Stimulated activated CD4-positive, alpha-beta T cell treated with anti-CD3 and anti-CD28 coated beads, Interleukin-4, amount 100 ng/mL, for 24 hours (primary cell): Measurements from ENCODE around the gene ADAM10.

Experiments
- DNase-seq: peaks from one replicate; pipeline ENCODE4 v3.0.0-alpha.2; 2020

Gene ADAM10

DNA sequence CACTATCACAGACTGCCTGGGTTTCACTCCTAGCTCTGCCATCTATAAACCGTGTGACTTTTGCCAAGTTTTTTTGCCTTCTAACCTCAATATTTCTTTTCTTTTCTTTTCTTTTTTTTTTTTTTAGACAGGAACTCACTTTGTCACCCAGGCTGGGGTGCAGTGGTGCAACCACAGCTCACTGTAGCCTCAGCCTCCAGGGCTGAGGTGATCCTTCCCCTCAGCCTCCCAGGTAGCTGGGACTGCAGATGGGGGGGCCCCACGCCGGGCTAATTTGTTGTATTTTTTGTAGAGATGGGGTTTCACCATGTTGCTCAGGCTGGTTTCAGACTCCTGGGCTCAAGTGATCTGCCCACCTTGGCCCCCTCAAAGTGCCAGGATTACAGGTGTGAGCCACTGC, 3.2 kb upstream of the ADAM10 start:
- DNase-seq, result no peak

DNA sequence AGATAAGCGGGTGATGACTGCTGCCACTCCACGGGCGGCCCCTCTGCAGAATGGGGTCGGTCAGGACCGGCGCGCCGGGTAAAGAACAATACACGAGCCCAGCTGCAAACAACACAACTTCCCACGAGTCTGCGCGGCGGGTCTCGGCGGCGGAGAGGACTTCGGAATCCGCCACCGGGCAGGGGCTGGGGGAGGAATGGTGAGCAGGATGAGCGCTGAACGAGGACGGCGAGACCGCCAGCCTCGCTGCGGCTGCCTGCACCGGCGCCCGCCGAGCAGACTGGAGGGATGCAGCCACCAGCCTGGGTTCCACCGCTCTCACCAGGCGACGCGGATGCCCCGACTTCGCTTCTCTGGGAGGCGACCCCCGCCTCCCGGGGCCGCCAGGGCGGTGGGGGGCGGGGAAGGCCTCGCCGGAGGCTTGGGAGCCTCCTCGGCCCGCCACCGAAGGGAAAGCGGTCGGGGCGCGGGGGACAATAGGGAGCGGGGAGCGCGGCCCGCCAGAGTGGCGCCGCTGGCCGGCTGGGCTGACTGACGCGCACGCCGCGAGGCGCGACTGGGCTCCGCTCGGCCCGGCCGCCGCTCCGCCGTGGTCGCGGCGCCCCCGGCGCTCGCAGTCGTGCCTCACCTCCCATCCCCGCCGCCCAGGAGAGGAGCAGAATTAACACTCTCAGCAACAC, 515 bp downstream of the ADAM10 start:
- DNase-seq, result peak; percentile 42

DNA sequence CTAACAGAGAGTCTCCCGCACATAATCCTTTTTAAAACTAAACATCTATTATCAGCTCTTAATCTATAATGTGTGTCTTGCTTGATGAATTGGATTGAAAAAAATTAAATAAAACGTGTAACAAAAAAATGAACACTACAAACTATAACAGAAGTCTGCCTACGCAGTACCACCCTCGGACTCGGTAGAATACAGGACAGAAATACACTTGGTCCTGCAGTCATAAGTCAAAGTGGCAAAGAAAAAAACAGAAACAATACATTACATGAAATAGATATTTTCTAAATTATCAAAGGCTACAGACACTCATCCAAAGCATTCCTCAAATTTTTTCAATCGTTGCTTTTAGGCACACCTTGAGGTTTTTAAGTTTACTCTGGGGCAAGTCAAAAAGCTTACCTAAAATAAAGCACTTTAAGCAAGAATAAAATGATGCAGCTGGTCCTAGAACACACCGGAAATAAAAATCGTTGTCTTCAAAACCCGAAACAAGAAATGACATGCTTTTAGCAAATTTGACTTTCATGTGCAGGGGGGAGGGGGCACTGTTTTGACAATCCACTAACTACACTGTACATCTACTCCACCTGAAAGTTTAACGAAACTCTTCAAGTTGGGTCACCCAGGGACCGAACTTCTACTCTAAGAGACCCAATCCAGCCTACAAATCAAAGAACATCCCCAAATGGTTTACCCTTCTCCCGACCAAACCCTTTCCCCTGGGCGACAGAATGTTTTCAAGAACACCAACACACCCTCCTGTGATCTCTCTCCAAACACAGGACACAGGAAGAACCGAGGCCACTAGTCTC, 1.3 kb downstream of the ADAM10 start:
- DNase-seq, result peak; percentile 51

DNA sequence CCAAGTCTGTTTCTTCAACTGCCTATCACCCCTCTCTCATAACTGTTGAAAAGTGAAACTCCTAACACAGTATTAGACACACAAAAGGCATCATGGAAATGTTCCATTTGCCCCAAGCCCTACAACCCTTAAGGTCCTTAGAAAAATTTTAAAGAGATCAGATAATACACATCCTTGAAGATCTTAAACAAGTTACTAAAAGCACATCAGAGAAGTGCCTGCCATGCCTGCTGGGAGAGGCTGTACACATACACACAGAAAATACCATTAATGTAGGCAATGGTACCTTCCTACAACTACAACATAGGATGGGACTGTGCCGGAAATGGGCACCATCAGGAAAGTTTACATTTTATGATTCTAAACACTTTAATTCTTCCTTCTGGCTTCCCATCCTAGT, 3.3 kb downstream of the ADAM10 start:
- DNase-seq, result no peak

DNA sequence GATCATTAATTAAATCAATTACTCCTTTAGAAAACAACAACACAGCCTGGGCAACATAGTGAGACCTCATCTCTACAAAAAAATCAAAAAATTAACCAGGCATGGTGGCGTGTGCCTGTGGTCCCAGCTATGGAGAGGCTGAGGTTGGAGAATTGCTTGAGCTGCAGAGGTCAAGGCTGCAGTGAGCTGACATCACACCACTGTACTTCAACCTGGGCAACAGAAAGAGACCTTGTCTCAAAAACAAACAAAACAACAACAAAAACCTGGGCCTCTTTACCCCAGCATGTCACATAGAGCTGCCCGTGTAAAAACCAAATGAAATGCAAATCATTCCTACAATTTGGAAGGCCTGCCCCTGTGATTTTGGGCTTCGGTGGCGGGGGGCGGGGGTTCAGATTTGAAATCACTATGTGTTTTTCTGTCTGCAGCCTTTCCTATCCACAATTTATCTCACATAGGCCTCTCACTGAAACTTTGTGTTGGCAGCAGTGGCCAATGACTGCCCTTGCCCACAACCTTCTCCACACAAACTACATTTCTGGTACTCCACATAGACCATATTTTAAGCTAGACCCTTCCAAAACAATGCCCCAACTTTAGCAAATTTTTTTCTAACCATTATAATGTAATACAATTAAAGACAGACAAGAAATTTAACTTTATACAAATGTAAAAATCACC, 6.5 kb downstream of the ADAM10 start:
- no peak for DNase-seq

DNA sequence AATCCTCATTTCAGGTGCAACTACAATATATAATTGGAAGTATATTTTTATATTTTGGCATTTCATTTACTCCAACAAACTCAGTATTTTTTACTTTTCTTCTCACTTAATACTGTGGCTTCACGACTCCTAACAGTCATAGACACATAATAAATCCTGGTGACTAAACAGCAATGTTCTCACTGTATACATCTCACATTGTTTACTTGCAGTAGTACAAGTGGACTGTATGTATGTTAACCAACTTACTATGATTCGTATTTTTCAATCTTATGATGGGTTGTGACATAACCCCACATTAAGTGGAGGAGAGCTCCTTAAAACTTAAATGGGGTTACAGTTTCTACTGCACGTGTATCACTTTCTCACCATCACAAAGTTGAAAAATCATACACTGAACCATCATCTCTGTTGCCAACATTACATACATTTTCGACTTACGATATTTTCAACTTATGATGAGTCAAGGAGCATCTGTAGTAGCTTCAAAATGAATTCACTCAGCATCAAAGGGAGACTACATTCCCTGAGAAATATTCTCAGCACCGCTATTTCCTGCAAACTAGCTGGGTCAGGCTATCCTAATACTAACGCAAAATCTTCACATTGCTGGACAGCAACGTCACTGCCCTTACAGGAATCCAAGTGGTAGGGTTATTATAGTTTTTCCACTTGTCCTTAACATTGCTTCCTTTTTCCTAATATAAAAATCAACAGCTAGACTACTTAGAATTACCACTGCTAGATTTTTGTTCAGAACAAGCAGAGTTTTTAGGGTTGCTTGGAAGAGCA, 7.3 kb downstream of the ADAM10 start:
- DNase-seq, result no peak

DNA sequence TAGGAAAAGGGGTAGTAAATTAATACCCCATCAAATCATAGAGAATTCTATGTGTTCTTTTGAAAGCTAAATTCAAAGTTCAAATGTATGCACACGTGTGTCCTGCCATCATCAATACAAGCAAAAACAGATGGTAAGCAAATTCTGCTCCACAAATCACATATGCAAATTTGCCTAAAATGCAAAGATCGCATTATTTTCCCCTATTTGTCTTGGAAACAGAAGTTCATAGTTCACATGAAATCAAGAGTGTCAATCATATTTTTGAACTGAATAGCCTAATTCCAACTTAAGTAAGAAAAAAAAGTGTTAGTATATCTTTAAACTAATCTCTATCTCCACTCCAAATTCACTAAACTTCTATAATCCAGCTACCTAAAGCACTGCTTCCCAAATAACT, 8.5 kb downstream of the ADAM10 start:
- no peak for DNase-seq

DNA sequence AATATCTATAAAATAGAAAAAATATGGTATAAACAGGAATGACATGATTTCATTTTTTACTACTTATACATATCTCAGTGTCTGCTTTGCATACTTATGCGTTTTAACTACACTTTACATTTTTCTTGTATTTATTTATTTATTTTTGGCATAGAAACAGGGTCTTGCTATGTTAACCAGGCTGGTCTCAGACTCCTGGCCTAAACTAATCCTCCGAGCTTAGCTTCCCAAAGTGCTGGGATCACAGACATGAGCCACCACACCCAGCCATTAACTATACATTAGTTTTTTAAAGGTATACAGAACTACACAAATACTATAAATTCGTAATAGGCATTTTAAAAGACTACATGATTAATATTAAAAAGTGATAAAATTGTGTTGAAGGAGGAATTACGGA, 9.1 kb downstream of the ADAM10 start:
- DNase-seq, result no peak

DNA sequence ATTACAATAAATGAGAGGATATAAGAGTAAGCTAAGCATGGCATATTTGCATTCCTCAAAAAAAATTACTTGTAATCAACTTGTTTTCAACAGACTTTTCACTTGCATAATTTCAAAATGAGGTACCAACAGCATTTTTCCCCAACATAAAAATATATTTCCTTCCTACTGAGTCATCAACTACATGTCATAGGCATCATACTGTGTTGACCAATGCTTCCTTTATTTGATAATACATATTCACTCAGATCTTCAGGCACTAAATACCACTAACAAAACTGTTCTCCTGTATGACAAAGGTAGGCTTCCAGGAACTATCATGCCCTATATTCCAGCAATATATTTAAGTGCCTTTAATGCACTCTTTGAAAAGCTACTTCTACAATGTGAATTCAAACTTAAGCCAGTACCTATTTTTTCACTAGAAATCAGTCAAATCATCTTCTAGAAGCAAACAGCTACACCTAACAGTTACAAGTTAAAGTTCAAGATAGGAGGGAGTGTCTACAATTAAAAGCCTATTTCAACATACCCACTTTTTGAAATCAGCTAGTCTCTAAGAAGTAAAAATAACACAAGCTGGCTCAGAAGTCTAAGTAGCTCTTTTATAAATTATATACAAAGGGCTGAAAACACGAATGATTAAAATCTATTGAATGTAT, 11.3 kb downstream of the ADAM10 start:
- DNase-seq, result no peak

DNA sequence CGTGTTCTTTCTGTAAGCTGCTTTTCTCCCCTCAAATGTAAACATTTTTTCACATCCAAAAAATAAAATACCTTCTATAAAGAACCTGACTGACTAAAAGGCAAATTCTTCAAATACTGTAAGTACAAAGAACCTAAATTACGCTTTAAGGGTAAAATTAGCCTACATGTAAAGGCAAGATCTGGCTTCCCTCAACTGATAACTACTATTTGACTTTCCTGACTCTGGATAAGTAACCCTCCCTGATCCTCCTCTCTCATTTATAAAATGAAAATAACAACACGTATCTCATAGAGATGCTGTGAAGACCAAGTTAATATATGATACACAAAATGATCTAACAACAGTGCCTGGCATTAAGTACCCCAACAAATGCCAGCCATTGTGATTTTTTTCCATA, 12.2 kb downstream of the ADAM10 start:
- no peak for DNase-seq

DNA sequence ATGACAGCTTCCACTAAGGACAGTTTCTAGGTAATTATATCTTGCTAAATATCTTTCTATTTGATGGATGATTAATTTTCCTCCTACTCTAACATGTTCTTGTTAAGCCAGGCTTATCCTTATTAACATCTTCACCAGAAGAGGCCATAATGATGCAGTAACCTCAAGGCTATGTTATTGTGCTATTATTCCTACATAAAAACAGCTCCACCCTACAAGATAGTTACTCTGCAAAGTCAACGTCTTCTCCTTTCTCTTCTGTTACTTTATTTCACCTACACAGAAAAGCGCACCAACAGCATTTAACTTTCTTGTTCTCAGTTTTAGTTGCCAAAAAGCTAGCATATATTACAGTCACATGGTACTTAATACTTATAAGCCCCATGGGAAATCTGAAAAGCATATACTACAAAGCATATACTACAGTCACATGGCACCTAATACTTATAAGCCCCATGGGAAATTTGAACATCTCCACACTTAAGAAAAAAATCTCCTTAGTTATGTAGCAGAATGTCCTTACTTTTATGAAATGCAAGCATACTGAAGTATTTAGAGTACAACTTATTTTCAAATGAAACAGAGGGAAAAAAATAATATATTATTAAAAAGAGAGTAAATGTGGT, 13.4 kb downstream of the ADAM10 start:
- no peak for DNase-seq

DNA sequence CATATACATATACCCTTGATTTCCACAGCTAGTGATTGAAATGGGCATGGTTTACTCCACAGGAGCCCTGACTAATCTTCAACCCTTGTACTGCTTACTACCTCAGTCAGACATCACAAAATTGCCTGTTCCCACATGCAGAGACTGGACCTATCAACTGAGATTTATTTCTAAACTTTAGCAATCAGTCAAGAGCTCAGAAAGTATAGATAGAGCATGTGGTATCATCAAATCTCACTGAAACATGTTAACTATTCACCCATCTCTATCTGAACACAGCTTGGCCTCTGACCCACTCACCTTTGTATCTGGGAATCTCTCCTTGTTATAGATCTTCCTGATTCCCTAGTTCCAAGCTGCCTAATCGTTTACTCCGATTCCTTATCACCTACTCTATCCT, 14.6 kb downstream of the ADAM10 start:
- DNase-seq, result no peak

DNA sequence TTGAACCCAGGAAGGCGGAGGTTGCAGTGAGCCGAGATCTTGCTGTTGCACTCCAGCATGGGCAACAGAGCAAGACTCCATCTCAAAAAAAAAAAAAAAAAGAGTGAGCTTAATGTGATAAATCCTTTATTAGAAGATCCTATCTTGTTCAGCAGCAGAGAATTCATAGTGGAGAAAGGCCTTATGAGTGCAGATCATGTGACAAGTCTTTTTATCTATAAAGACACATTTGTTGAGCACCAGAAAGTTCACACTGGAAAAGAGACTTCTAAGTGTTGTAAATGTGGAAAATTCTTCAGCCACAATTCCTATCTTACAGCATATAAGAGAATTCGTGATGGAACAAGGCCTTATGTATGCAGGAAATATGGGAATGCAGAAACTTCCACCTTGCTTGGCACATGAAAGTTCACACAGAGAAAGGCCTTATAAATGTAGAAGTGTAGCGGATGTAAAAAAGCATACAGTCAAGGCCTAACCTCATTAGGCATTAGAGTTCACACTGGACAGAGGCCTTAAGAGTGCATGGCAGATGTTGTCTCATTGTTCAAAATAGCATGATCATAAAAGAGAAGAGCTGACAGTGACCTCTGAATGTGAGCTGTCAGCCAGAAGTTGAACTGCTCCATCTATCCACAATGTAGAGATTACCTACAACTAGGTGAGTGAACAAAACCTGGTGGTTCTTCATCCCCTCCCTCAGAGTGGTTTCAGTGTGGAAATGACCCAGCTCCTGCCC, 16.7 kb downstream of the ADAM10 start:
- no peak for DNase-seq

DNA sequence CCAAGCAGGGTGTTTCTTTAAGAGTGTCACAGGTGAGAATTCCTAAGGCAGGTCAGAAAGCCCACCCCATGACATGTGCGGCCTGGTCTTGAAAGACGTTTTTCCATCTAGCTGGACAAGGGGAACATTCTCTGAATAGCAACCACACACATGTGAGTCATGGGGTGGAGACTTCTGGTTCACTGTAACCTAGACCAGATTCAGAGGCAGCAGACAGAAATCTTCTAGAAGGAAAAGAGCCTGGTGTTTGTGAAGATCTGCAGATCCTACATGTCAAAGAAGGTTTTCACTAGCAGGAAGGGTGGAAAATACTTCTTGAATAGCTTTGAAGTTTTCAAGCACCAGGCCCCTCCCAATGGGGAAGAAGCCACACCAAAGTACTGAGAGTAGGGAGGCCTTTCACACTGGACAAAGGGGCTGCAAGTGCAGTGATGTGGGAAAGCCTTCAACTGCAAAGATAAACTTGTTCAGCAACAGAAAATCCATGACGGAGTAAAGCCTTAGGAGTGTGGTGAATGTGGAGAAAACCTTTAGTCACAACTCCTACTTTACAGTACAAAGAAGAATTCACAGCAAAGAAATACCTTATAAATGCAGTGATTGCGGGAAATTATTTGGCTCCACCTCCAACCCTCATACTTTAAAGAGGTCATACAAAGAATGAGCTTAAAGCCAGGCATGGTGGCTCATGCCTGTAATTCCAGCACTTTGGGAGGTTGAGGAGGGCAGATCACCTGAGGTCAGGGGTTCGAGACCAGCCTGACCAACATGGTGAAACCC, 17.6 kb downstream of the ADAM10 start:
- no peak for DNase-seq

DNA sequence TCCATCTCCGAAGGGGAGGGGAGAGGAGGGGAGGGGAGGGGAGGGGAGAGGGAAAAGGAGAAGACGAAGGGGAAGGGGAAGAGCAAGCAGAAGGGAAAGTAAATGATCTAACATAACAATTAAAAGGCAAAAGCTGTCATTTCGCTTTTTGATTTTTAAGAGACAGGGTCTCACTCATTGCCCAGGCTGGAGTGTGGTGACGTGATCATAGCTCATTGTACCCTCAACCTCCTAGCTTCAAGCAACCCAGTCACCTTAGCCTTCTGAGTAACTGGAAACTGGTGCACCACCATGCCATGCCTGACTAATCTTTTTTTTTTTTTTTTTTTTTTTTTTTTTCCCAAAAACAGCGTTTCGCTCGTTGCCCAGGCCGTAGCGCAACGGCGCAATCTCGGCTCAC, 22.6 kb downstream of the ADAM10 start:
- no peak for DNase-seq

DNA sequence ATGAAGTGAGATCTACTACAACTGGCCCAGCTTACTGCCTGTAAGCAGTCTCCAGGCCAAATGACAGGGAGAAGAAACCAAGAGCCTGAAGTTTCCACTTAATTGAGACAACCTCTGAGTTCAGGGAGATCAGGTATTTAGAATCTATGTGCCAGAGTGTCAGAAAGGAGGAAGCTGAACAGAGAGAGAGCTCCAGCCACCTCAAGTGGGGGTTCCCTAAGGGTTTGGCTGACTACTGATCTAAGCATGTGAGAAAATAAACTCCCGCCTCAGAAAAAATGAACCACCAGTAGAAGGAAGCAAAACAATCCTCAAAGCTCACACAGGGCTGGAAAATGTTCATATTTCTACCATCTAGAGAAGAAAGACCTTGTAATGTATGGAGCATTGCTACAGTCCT, 25.0 kb downstream of the ADAM10 start:
- no peak for DNase-seq

DNA sequence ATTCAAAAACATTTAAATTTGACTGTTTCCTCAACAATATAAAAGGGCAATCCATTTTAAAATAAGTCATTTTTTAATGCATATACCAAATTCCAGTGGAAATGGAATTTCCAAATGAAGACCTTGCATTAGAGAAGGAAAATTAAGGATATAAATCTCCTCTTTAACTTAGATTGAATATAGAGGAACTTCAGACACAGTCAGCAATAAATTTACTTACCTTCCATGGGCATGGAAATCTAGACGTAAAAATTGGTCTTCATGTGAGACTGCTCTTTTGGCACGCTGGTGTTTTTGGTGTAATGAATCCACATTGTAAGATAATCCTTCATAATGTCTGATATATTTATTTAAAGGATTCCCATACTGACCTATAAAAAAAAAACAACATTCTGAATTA, 32.1 kb downstream of the ADAM10 start:
- DNase-seq, result no peak

DNA sequence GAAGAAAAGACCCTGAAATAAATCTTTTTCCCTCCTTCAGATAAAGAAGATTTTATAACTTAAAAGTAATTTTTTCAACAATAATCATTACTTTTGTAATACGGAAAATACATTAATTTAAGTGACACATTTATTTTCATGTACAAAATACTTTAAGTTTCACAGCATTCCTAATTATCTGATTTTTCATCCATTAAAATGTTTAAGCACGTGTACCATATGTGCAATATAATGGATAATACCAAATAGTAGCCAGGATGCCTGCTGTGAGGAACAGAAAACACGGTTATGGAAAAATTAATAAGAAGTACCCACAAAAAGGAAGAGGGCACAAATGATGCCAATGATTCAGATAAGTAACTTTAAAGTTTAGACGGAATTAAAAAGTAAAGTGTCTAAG, 33.5 kb downstream of the ADAM10 start:
- no peak for DNase-seq

DNA sequence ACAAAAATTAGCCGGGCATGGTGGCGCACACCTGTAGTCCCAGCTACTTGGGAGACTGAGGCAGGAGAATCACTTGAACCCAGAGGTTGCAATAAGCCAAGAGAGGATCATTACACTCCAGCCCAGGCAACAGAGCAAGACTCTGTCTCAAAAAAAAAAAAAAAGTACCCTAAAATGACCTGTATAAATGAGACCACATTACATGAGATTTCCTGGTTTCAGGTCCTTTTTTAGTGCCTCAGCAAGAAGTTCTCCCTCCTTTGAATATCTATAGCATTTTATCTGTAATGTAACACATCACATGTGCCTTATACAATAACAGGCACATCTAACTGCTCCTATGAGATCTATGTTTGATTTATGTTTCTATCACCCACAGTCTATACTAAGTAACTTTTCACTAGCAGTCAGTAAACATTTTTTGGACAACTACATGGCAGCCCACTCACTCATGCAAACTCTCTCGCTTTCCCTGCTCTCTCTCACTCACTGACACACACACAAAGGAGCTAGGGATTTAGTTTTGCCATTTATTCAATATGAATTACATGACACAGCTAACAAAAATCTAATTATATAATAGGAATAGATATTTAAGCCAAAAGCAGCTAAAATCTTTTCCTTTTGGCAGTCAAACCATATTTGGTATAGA, 34.1 kb downstream of the ADAM10 start:
- no peak for DNase-seq

DNA sequence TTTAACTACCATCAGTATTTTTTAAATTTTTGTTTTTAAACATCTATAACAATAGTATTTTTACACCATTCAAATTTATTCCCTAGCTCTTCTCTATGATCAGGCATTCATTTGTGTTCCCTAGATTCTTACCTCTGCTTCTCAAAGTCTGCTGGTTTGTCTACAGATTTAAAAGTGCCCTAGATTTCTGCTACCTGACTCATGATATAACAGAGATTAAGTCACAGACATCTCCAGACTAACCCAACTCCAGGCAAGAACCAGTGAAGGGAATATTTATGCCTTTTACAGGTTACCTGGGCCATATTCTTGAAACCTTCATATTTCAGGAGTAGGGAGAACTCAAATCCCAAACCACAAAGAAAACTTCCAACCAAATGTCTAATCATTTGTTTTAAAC, 38.8 kb downstream of the ADAM10 start:
- DNase-seq, result no peak
